Suprapubic skin (tissue), 3 donors: Measurements from ENCODE around the gene GADD45A.

Experiments used
- POLR2A ChIP-seq, 2 donors: fragments of 450-650 bp; IDR thresholded peaks; one replicate each; pipeline ENCODE4 v1.6.1; 2017; ENCODE audit warnings: antibody characterized with exemption in 2 of 2, mild to moderate bottlenecking in 2 of 2, moderate library complexity in 2 of 2
- TF ChIP-seq, protein P1 (sequence below), 2 donors: fragments of 200-600 bp in 1 of 2; fragments of 450-650 bp in 1 of 2; sonication (generic) in 1 of 2; IDR thresholded peaks; one replicate each; pipeline ENCODE4 v1.5.1; 2016 to 2019; ENCODE audit warnings: antibody characterized with exemption in 2 of 2, mild to moderate bottlenecking in 1 of 2, moderate library complexity in 1 of 2

DNA sequence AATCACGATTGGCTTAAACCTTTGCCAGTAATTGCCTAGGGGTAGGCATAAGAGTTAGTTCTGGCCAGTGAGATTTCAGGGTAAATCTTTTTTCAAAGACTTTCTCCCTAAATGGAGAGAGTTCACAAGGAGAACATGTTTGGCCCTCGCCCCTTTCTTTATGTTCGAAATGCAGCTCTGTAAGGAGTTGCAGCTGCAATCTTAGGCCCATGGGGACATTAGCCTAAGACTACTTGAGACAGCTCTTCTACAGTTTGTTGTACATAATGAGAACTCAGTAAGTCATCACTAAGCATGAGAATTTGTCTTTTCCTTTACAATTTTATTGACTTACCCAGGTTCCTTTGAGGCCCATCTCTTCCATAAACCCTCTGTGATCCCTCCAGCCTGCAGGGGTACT lies 40.4 kb upstream of the GADD45A start:
- TF ChIP-seq, protein P1, sequence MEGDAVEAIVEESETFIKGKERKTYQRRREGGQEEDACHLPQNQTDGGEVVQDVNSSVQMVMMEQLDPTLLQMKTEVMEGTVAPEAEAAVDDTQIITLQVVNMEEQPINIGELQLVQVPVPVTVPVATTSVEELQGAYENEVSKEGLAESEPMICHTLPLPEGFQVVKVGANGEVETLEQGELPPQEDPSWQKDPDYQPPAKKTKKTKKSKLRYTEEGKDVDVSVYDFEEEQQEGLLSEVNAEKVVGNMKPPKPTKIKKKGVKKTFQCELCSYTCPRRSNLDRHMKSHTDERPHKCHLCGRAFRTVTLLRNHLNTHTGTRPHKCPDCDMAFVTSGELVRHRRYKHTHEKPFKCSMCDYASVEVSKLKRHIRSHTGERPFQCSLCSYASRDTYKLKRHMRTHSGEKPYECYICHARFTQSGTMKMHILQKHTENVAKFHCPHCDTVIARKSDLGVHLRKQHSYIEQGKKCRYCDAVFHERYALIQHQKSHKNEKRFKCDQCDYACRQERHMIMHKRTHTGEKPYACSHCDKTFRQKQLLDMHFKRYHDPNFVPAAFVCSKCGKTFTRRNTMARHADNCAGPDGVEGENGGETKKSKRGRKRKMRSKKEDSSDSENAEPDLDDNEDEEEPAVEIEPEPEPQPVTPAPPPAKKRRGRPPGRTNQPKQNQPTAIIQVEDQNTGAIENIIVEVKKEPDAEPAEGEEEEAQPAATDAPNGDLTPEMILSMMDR (IDR thresholded peaks at IDR 0.05), result no peak
- TF ChIP-seq POLR2A (IDR thresholded peaks at IDR 0.05), result no peak
